Measurements from ENCODE around the gene CACNA1E.
"Not testable (repeated sequence)": the region's sequence is repeated elsewhere in the genome, so short reads cannot be mapped to it uniquely, and the experiment has no call there.

Gene CACNA1E

DNA sequence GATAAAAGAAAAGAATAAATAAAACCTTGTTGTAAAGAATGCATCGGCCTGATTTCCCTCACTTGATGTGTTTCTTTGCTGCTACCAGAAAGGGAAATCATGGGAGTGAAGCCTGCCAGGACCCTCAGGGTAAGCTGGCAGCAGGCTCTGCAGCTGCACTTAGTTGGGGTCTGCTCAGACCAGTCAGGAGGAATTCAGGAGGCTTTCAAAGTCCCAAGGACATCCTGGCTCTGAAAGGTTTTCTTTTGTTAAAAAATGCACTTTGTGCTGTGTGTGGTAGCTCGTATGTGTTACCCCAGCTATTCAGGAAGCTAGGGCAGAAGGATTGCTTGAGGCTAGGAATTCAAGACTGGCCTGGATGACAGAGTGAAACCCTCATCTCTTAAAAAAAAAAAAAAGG is 323.4 kb downstream of the CACNA1E start:
- DNase-seq = no peak
- intact Hi-C loops (cut with DNase I) = no loop called here

DNA sequence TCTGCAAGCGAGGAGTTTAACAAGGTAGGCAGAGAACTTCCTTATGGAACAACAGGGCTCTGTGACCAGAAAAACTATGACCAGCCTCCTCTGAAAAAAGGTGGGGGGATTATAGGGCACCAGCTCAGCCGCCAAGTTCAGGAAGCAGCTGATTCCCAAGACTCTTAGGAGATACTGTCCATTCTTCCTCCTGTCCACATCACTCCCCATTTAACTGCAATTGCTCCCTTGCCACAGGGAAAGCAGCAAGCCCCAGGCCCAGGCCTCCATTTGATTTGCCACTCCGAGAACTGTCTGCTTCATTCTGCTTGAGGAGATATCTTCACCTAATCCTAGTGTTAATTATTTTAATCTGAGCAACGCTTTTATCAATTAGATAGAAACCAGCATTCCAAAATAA is 323.9 kb downstream of the CACNA1E start:
- intact Hi-C loops (cut with DNase I) = no loop called here
- peak in 1 of 42 donors; percentile 34 for DNase-seq

DNA sequence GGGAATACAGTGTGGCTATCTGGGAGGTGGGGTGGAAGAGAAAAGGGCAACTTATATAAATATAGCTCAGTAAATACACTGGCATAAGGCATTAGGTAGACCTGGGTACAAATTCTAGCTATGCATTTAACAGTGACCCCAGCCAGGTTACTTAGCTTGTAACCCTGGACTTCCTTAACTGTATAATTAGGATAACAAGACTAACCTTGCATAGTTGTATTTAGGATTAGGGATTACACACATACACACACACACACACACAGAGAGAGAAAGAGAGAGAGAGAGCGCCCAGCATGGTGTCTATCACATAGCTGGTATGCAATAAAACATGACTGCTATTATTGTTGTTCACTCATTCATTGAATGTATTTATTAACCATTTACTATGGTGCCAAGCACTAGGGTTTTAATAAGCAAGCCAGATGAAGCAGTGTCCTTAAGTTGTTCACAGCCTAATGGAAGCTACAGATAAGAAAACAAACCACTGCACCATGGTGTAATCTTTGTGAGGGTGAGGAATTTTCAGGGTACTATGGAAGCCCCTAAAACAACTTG is 326.8 kb downstream of the CACNA1E start:
- intact Hi-C loops (cut with DNase I) = no loop called here
- no peak for DNase-seq

DNA sequence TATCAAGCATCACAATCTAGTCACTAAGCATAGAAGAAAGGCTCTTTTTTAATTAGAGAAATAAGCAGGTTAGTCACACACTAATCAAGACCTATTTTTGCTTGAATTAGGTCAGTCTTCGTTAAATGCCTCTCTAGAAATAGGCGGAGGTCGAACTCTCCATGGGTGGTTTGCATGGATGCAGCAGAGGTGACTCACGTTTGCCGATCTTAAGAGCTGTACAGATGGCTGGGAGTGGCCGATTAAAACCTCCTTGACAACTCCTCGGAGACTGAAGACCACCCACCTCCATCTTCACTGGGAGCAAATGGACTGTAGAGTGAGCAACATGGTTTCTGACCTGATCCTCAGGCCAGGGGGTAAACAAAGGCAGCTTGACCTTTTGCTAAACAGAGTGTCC is 328.9 kb downstream of the CACNA1E start:
- DNase-seq = no peak
- intact Hi-C loops (cut with DNase I) = no loop called here

DNA sequence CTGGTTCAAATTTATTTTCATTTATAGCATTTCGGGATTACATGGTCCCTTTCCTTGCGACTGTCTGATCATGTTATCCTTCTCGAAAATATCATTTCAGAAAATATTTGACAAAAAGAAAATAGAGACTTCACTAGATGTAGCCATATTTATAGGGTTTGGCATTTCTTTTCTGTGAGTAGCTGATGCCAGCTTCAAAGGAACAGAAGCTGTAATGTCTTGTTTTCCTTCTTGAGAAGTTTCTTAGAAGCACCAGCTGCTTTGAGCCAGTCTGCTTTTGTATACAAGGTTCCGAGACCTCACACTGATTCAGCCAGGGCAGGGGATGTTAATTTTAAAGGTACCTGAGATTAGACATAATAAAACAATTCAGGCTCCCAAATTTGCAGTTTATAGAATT is 329.9 kb downstream of the CACNA1E start:
- no peak for DNase-seq
- intact Hi-C loops (cut with DNase I) = no loop called here

DNA sequence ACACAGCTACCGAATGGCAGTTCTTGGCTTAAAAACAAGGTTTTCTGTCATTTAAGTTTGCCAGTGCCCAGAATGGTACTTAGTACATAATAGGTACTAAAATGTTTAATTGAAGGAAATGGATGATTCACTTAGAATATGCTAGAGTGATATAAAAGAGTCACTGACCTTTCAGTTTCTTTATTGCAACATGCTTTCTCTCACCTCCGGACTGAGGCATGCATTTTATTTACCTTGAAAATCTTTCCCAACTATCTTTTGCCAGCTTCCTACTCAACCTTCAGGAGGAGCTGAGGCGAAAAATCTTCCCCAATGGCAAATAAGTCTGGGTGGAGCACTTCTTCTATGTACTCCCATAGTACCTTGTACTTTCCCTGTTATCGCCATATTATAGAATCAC is 333.3 kb downstream of the CACNA1E start:
- intact Hi-C loops (cut with DNase I) = no loop called here
- DNase-seq = no peak

DNA sequence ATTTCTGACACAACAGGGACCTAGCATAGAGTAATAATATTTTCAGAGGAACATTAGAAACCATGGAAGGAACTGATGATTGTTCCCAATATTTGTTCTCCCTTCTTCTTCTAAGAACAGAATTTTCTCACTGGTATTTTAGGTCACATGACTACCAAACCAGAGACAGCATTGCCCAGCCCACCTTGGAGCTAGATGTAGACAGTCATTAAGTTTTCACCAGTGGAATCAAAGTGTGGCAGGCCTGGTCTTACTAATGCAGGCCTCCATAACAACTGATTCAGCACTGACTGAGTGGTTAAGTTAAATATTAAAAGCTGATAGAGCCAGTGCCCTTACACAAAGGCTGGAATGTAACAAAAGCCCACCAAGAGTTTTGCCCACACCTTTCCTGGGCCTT is 333.8 kb downstream of the CACNA1E start:
- intact Hi-C loops (cut with DNase I) = no loop called here
- DNase-seq = no peak

DNA sequence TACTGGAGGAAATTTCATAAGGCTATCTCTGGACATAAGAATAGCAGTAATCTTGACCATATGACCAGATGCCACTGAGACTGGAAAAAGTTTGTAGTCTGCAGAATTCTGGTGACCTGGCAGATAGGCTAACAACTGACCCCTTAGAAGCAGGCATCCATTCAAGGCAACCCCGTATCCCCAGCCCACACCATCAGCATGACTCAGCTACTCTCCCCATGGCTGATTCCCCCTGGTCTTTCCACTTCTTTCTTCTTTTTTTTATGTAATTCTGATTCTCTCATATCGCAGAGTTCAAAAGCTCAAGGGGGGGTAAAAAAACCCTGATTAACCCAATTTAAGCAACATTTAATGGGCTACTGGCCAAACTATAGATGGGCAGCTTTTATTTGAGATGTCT is 335.1 kb downstream of the CACNA1E start:
- intact Hi-C loops (cut with DNase I) = no loop called here
- no peak for DNase-seq

DNA sequence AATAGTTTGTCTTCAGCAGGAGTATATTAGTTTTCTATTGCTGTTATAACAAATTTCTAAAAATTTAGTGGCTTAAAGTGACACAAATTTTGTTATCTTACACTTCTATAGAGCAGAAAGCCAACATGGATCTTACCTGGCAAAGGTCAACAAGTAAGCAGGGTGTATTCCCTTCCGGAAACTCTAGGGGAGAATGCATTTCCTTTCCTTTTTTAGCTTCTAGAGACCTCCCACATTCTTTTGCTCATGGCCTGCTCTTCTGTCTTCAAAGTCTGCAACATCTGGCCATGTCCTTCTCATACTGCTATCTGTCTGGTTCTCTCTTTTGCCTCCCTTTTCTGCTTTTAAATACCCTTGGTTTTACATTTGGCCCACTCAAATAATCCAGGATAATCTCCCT is 335.6 kb downstream of the CACNA1E start:
- intact Hi-C loops (cut with DNase I) = no loop called here
- no peak for DNase-seq

DNA sequence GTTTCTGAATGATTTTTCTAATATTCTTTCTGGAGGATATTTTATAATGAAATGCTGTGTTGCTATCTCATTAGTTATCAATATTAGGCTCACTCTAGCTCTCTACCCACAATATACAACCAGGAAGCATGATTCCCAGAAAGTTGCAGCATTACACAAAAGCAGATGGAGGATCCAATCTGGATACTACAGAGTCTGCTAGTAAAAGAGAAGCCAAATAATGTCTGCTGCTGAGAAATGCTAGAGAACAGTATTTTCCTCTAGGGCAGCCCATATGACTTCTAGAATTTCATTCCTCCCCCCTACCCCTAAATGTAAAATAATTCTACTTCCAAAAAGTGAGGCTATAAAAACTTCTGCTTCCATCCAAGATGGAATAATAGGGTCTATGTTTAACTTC is 338.4 kb downstream of the CACNA1E start:
- no peak for DNase-seq
- intact Hi-C loops (cut with DNase I) = no loop called here

DNA sequence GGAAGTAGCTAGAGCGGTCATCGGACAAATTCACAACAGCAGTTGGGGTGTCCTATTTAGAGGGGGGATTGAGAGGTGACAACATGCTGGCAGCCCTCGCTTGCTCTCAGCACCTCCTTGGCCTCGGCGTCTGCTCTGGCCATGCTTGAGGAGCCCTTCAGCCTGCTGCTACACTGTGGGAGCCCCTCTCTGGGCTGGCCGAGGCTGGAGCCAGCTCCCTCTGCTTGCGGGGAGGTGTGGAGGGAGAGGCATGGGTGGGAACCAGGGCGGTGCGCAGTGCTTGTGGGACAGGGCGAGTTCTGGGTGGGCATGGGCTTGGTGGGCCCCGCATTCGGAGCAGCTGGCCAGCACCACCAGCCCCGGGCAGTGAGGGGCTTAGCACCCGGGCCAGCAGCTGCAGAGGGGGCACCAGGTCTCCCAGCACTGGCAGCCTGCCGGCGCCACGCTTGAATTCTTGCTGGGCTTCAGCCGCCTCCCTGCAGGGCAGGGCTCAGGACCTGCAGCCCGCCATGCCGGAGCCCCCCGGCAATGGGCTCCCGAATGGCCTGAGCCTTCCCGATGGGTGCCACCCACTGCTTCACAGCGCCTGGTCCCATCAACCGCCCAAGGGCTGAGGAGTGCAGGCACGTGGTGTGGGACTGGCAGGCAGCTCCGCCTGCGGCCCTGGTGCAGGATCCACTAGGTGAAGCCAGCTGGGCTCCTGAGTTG is 349.0 kb downstream of the CACNA1E start:
- intact Hi-C loops (cut with DNase I); DNase-seq: not testable (repeated sequence)

DNA sequence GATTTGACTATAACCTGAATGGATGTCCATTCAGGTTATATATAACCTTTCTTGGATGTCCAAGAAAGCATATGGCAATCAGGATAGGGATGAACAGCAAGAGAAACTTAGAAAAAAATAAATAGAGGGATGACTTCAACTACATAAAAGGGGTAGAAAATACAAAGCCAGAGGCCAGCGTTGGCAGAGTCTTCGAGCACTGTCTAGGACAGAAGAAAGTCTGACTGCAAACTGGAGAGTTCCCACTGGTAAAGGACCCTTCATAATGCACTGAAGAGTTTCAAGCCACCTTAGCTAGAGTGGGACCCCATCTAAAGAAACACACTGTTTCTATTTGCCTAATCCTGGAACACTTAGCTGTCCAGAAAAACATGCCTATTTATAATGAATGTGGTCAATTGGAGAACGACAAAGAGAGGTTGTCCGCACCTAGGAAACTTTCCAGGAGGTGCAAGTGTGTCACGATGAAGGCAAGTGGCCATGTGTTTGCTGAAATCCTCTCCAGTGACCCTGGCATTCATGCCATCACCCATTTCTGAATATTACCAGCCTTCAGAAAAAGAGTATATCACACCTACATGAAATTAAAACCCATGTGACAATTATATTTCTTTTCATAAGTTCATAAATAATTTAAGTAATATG is 362.8 kb downstream of the CACNA1E start:
- intact Hi-C loops (cut with DNase I) = no loop called here

DNA sequence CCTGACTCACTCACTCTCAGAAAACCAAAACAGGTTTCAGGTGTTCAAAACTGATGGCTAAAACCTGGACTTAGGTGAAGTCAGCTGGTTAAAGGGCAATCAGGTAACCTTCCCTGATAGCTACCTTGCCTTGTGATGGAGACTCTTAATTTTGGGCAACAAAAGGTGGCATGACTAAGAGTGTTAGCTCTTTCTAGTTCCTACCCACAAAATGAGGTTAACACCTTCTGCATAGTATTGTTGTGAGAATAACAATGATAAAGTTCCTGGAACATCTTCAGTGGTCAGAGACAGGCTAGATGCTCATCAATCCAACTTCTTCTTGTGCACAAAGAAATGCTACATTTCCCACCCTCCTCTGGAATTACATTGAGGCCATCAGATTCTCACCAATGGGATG is 363.4 kb downstream of the CACNA1E start:
- no peak for DNase-seq
- intact Hi-C loops (cut with DNase I) = no loop called here

More for the DNA sequence above, 362.8 kb downstream of the CACNA1E start:
- no peak for DNase-seq

DNA sequence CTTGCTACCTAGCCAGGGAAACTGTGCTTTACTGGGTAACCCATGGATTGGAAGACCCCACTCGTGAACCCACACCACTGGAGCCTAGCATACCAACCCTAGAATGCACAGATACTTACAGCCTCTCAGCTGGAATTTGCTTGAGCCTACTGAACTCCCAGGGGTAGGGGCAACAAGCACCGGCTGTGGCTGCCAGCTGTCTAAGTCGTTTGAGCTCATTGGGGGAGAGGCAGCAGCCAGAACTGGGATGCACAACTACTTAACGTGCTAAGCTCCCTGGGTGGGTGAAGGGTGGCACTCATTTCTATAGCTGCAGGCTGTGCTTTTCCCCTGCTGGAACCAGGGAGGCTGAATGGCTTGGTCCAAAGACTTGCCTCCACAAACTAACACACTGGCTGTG is 365.8 kb downstream of the CACNA1E start:
- intact Hi-C loops (cut with DNase I) = no loop called here
- DNase-seq = no peak

DNA sequence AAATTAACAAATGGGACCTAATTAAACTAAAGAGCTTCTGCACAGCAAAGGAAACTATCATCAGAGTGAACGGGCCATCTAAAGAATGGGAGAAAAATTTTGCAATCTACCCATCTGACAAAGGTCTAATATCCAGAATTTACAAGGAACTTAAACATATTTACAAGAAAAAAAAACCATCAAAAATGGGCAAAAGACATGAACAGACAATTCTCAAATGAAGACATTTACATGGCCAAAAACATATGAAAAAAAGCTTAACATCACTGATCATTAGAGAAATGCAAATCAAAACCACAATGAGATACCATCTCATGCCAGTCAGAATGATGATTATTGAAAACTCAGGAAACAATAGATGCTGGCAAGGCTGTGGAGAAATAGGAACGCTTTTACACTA is 370.9 kb downstream of the CACNA1E start:
- intact Hi-C loops (cut with DNase I); DNase-seq: not testable (repeated sequence)

DNA sequence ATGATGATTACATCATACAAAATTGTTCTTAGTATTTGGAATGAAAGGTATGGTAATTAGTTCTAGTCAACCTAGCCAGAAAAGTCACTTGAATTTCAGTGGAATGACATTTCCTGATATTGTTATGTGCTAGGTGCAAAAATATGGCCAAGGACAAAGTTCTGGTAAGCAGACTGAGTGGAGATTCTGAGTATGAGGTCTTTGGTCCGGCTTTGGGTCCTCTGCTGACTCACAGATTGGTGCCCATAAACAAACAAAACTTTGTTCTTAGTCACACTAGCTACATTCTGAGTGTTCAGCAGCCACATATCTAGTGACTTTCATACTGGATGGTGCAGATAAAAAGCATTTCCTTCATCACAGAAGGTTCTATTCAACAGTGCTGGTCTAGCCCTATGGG is 372.1 kb downstream of the CACNA1E start:
- no peak for DNase-seq
- intact Hi-C loops (cut with DNase I) = no loop called here
